CD4-positive, CD25-positive, alpha-beta regulatory T cell (primary cell): Measurements from ENCODE around the gene PARD6B. TPM values are rescaled to one million over a fixed set of nuclear protein-coding genes. Genes with fewer than 3 reads are reported as not detected.
"Not testable (repeated sequence)": the region's sequence is repeated elsewhere in the genome, so short reads cannot be mapped to it uniquely, and the experiment has no call there.

Experiments used
- ATAC-seq, 2 donors: fragments of 150-1000 bp; cut with Tn5 transposase; one replicate each; pipeline ENCODE4 v1.10.0; 2021; ENCODE audit warnings: low read depth in 2 of 2, moderate number of reproducible peaks in 2 of 2, moderate library complexity in 1 of 2
- DNase-seq, 3 donors: peaks; one replicate each; pipeline versions ENCODE4 v3.0.0 to v3.0.0-alpha.2; 2012 to 2022; ENCODE audit warnings: mixed read lengths in 1 of 3
- H3K27ac ChIP-seq: one replicate; pipeline ENCODE4 v1.7.0; 2013; ENCODE audit warnings: mild to moderate bottlenecking, low read length; ENCODE audit not compliant: insufficient read depth, poor library complexity, severe bottlenecking
- H3K27me3 ChIP-seq: one replicate; pipeline ENCODE4 v1.7.0; 2013; ENCODE audit warnings: low read length; ENCODE audit not compliant: control insufficient read depth, insufficient read depth
- H3K36me3 ChIP-seq: one replicate; pipeline ENCODE4 v1.7.0; 2013; ENCODE audit warnings: mild to moderate bottlenecking, low read length, moderate library complexity; ENCODE audit not compliant: control insufficient read depth, insufficient read depth
- H3K4me1 ChIP-seq: 2 replicates; pipeline ENCODE4 v1.7.0; 2013; ENCODE audit warnings: mild to moderate bottlenecking, low read length; ENCODE audit not compliant: insufficient read depth, control insufficient read depth, poor library complexity, severe bottlenecking
- H3K4me3 ChIP-seq: one replicate; pipeline ENCODE4 v1.7.0; 2013; ENCODE audit warnings: low read depth, mild to moderate bottlenecking, low read length, moderate library complexity
- H3K9me3 ChIP-seq, 2 experiments: 1 replicate in 1 of 2; 2 replicates in 1 of 2; pipeline ENCODE4 v1.7.0; 2013; ENCODE audit warnings: low read length in 2 of 2, mild to moderate bottlenecking in 1 of 2, moderate library complexity in 1 of 2; ENCODE audit not compliant: control insufficient read depth in 2 of 2
- H3K27ac Mint-ChIP-seq, 3 donors: one replicate each; pipeline ENCODE4 v1.8.0; 2020 to 2022; ENCODE audit warnings: mild to moderate bottlenecking in 3 of 3, mixed read lengths in 3 of 3, moderate library complexity in 2 of 3
- H3K27me3 Mint-ChIP-seq: one replicate; pipeline ENCODE4 v1.8.0; 2022; ENCODE audit warnings: mild to moderate bottlenecking, mixed read lengths
- H3K36me3 Mint-ChIP-seq: one replicate; pipeline ENCODE4 v1.8.0; 2020; ENCODE audit warnings: mixed read lengths
- H3K4me1 Mint-ChIP-seq, 4 donors: one replicate each; pipeline ENCODE4 v1.8.0; 2020 to 2022; ENCODE audit warnings: mixed read lengths in 4 of 4, mild to moderate bottlenecking in 1 of 4
- H3K4me3 Mint-ChIP-seq, 4 donors: one replicate each; pipeline ENCODE4 v1.8.0; 2020 to 2022; ENCODE audit warnings: mild to moderate bottlenecking in 4 of 4, mixed read lengths in 4 of 4, moderate library complexity in 3 of 4
- H3K9me3 Mint-ChIP-seq, 7 donors: one replicate each; pipeline ENCODE4 v1.8.0; 2020 to 2022; ENCODE audit warnings: mixed read lengths in 7 of 7, mild to moderate bottlenecking in 3 of 7, moderate library complexity in 2 of 7
- polyA plus RNA-seq, 4 donors: library from polyadenylated mRNA; unstranded; fragments of 300-500 nt; fragmentation: Illumina TruSeq; gene quantifications; one replicate each; pipeline ENCODE4 v1.2.3, GENCODE V29; 2021
- total RNA-seq: library from RNA; stranded (reverse); gene quantifications from one replicate; pipeline ENCODE4 v1.2.3, GENCODE V29; 2022

PARD6B gene
- total and polyA plus RNA-seq, 5 donors from 2014 or later = 0.79 to 5.0 (median 1.2) TPM

DNA sequence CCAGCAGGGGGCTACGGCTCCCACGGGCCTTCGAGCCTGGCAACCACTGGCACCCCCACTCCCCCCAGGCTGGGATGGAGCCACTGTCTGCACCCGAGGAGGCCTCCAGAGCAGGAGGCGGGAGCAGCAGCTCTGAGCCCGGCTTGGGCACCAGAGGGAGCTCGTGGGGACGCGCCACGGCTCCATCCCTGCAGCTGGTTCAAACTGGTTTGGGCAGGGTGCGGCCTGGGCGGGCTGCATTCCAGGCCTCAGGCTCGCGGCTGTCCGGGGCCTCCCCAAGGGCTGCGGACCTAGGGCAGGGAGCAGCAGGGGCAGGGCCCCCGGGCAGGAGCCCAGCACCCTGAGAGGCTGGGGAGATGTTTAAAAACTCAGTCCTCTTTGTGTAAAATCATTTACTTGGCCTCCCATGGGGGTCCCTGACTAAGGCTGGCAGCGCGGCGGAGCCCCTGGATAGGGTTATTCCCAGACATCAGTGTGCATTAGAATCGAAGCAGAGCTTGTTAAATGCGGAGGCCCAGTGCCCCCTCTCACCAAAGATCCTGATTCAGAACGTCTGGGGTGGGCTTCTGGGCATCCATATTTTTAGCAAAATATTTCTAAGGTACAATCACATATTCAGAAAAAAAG is 59.4 kb downstream of the PARD6B start:
- DNase-seq = peak; percentile 47 to 83 (median 65)
- H3K9me3 Mint-ChIP-seq = no peaks in the 10 kb centered on the region
- peak overlapping the region in 1 of 4 donors; percentile 58 for H3K4me3 Mint-ChIP-seq
- H3K4me1 Mint-ChIP-seq = peaks cover 0 to 26% (median 5%) of the 10 kb centered on the region in 4 donors
- peak overlapping the region; percentile 32 to 82 (median 65) for H3K27ac Mint-ChIP-seq
- ATAC-seq = peak; percentile 65 to 70
- Histone ChIP-seq H3K36me3 (no peaks in the 10 kb centered on the region), H3K4me1 (peaks cover 19% of the 10 kb centered on the region), H3K27ac (peak overlapping the region; percentile 57), H3K4me3 (no peak overlapping the region), H3K27me3 (no peaks in the 10 kb centered on the region), H3K9me3 (no peaks in the 10 kb centered on the region)
- H3K27me3 Mint-ChIP-seq = peaks cover 5% of the 10 kb centered on the region
- H3K36me3 Mint-ChIP-seq = no peaks in the 10 kb centered on the region

DNA sequence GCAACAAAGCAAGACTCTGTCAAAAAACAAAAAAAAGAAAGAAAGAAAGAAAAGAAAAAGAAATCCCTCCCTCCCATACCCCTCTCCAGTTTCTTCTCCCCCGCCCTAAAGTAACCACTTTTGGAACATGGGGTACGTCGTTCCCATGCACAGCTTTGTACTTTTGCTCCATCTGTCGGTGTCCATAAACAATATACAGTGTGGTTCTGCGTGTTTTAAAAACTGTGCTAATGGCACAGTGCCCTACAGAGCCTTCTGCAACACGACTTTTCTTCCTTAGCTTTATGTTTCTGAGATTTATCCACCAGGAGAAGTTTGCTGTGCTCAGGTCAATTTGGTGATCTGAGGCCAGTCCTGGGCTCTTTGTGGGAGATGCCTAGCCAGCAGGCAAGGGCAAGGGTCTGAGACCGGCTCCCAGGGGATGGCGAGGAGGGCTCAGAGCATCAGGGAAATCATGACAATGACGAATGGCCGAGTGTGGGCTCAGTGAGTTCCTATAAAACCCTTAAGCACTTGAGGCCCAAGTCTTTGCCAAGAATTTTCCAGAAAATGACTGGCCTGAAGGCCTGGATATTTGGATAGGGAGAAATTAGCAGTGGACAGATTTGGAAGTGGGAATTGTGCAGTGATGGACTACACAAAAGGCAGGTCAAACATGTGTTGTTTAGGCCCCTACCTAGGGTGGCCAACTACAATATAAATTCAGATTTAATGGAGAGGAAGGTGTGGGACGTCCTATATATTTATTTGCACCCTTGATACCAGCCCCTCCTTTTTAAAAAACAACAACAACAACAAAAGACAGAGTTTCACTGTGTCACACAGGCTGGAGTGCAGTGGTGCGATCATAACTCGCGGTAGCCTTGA is 61.6 kb downstream of the PARD6B start:
- no peak overlapping the region for H3K27ac ChIP-seq

DNA sequence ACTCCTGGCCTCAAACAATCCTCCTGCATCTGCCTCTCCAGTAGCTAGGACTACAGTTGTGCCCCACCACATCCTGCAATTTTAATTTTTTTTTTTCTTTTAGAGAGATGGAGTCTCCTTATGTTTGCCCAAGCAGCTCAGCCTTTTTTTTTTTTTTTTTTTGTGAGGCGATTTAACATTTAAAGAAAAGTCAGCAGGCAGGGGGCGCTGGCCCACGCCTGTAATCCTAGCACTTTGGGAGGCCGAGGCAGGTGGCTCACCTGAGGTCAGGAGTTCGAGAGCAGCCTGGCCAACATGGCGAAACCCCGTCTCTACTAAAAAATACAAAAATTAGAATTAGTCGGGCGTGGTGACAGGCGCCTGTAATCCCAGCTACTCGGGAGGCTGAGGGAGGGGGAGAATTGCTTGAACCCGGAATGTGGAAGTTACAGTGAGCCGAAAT is 62.2 kb downstream of the PARD6B start:
- H3K27me3 Mint-ChIP-seq, H3K9me3 Mint-ChIP-seq, H3K36me3 ChIP-seq, H3K27me3 ChIP-seq, H3K4me3 ChIP-seq, ATAC-seq, H3K27ac ChIP-seq, H3K36me3 Mint-ChIP-seq, H3K9me3 ChIP-seq: not testable (repeated sequence)
- H3K4me1 Mint-ChIP-seq = peaks cover 0 to 32% (median 7%) of the 10 kb centered on the region in 4 donors
- DNase-seq = peak in 2 of 3 donors; percentile 34 to 70
- peak overlapping the region in 1 of 3 donors; percentile 59 for H3K27ac Mint-ChIP-seq
- peaks cover 20% of the 10 kb centered on the region for H3K4me1 ChIP-seq
- peak overlapping the region; percentile 78 to 82 (median 82) for H3K4me3 Mint-ChIP-seq

More for the DNA sequence above, 61.6 kb downstream of the PARD6B start:
- ATAC-seq (no peak), DNase-seq (no peak)
- Histone ChIP-seq H3K9me3 (no peaks in the 10 kb centered on the region), H3K4me1 (peaks cover 20% of the 10 kb centered on the region), H3K27me3 (no peaks in the 10 kb centered on the region), H3K36me3 (no peaks in the 10 kb centered on the region), H3K4me3 (no peak overlapping the region)
- H3K36me3 Mint-ChIP-seq = no peaks in the 10 kb centered on the region
- H3K9me3 Mint-ChIP-seq = no peaks in the 10 kb centered on the region
- H3K27ac Mint-ChIP-seq = peak overlapping the region in 2 of 3 donors; percentile 59 to 77
- no peaks in the 10 kb centered on the region for H3K27me3 Mint-ChIP-seq
- peak overlapping the region; percentile 69 to 82 (median 80) for H3K4me3 Mint-ChIP-seq
- peaks cover 0 to 32% (median 7%) of the 10 kb centered on the region in 4 donors for H3K4me1 Mint-ChIP-seq

DNA sequence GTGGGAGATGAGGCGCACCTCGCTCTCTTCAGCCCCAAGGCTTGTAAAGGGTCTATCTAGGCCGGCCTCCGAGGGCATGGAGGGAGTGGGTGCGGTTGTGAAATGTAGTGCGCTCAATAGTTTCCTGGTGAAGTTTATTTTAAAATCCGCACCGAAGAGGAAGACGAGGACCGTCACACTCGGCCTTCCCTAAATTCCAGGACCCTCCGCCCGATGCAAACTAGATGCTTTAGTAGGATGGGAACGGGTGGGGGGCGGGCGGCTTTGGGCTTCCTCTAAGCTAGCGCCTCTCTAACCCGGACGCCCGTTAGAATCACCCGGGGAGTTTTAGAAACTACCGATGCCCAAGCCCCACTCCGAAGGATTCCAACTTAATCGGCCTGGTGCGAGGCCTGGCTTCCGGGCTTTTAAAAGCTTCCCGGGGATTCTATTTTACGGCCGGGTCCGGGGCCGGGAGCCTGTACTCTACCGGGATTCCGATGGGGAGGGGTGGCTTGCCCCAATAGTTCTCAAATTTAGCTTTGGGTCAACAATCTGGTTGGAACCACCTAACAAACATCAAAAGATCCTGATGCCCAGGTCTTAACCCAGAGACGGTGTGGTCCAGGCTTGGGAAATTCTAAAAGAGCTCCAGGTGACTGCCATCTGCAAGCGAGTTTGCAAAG is 62.9 kb downstream of the PARD6B start:
- peaks cover 0 to 37% (median 8%) of the 10 kb centered on the region in 4 donors for H3K4me1 Mint-ChIP-seq
- no peaks in the 10 kb centered on the region for H3K36me3 Mint-ChIP-seq
- H3K27ac ChIP-seq = no peak overlapping the region

DNA sequence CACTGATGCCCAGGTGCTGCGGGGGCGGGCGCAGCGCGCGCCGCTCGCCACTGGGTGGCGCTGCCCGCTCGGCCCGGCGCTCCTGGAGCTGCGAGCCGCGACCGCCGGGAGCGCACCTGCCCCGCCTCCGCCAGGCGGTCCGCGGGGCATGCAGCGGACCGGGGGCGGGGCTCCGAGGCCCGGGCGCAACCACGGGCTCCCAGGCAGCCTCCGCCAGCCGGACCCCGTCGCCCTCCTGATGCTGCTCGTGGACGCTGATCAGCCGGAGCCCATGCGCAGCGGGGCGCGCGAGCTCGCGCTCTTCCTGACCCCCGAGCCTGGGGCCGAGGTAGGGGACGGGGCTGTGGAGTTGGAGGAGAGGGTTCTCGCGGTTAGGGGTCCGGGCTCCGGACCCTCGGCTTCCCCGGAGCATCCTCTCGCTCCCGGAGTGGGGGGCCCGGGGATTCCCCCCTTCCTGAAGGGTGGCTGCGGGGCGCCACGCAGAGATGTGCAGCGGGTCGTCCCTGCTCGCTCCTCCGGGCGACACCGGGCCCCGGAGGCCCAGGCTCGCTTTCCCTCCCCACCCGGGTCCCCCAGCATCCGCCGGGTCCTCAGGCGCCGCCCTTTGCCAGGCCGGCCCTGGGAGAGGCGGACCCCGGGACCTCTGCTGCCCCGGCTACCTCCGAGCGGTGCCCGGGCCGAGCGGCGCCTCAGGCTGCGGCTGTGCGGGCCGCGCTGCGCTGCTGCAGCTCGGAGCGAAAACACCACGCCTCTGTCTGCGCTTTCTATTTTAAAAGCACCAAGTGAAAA is 63.7 kb downstream of the PARD6B start, which contains the start of gene BCAS4:
Gene BCAS4, plus strand, starts transcription at position 216 of the 789 bp plus-strand sequence. Its CDS starts 23 bp downstream, at position 239.
- Histone ChIP-seq H3K27ac (peak within 1 kb of the TSS; percentile 66), H3K36me3 (no peaks in the 10 kb centered on the region), H3K9me3 (no peaks in the 10 kb centered on the region), H3K27me3 (no peaks in the 10 kb centered on the region), H3K4me3 (peak within 1 kb of the TSS; percentile 79), H3K4me1 (peaks cover 20% of the 10 kb centered on the region)
- peak; percentile 90 to 92 for ATAC-seq
- Mint-ChIP-seq H3K9me3 (no peaks in the 10 kb centered on the region), H3K4me3 (peak within 1 kb of the TSS; percentile 85 to 96 (median 91)), H3K27me3 (no peaks in the 10 kb centered on the region), H3K4me1 (peaks cover 0 to 37% (median 9%) of the 10 kb centered on the region in 4 donors), H3K36me3 (no peaks in the 10 kb centered on the region), H3K27ac (peak within 1 kb of the TSS; percentile 80 to 85 (median 82))
- peak; percentile 73 to 86 (median 83) for DNase-seq

More for the DNA sequence above, 62.9 kb downstream of the PARD6B start:
- Histone ChIP-seq H3K36me3 (no peaks in the 10 kb centered on the region), H3K4me1 (peaks cover 20% of the 10 kb centered on the region), H3K27me3 (no peaks in the 10 kb centered on the region), H3K4me3 (peak overlapping the region; percentile 74), H3K9me3 (no peaks in the 10 kb centered on the region)
- no peak for ATAC-seq
- Mint-ChIP-seq H3K4me3 (peak overlapping the region; percentile 76 to 90 (median 81)), H3K27me3 (no peaks in the 10 kb centered on the region), H3K27ac (peak overlapping the region in 2 of 3 donors; percentile 46 to 80), H3K9me3 (no peaks in the 10 kb centered on the region)
- DNase-seq = no peak

DNA sequence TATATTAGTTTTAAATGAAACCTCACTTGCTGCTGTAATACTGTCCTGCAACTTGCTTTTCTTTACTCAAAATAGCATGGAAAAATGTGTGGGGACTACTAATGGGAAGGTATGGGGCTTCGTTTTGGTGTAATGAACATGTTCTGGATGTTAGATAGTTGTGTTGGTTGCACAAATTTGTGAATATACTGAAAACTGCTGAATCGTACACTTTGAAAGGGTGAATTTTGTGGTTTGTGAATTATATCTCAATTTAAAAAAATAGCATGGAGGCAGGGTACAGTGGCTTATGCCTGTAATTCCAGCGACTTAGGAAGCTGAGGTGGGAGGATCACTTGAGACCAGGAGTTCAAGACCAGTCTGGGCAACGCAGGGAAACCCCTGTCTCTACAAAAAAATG is 65.8 kb downstream of the PARD6B start:
- Histone ChIP-seq H3K36me3 (no peaks in the 10 kb centered on the region), H3K27me3 (no peaks in the 10 kb centered on the region), H3K27ac (no peak overlapping the region), H3K4me3 (no peak overlapping the region), H3K4me1 (peaks cover 12% of the 10 kb centered on the region), H3K9me3 (no peaks in the 10 kb centered on the region)
- Mint-ChIP-seq H3K4me3 (peak overlapping the region in 2 of 4 donors; percentile 78 to 87), H3K4me1 (peaks cover 0 to 32% (median 10%) of the 10 kb centered on the region in 4 donors), H3K27ac (no peak overlapping the region), H3K36me3 (no peaks in the 10 kb centered on the region), H3K27me3 (no peaks in the 10 kb centered on the region), H3K9me3 (no peaks in the 10 kb centered on the region)
- ATAC-seq = no peak
- DNase-seq = no peak

DNA sequence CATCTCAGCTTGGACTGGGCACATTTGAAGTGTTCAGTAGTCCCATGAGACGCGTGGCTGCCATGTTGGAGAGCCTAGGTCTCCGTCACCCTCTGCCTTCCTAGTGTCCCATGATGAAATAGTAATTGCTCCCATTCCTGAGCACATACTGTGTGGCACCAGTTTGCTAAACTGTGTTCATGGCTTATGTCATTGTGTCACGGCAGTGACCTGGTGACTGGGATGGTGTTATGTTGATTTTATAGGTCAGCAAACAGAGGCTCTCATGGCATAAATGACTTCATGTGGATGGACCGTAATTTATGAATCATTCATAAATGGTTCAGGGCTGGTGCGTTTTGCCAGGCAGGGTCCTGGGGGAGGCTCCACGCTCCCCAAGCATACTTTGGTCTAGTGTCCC is 67.3 kb downstream of the PARD6B start:
- Histone ChIP-seq H3K9me3 (no peaks in the 10 kb centered on the region), H3K27me3 (no peaks in the 10 kb centered on the region), H3K4me1 (peaks cover 12% of the 10 kb centered on the region), H3K36me3 (no peaks in the 10 kb centered on the region), H3K4me3 (no peak overlapping the region), H3K27ac (no peak overlapping the region)
- no peak for DNase-seq
- peaks cover 4% of the 10 kb centered on the region for H3K27me3 Mint-ChIP-seq
- no peaks in the 10 kb centered on the region for H3K9me3 Mint-ChIP-seq
- no peak overlapping the region for H3K27ac Mint-ChIP-seq
- peaks cover 0 to 29% (median 10%) of the 10 kb centered on the region in 4 donors for H3K4me1 Mint-ChIP-seq
- H3K4me3 Mint-ChIP-seq = peak overlapping the region in 1 of 4 donors; percentile 75
- H3K36me3 Mint-ChIP-seq = no peaks in the 10 kb centered on the region
- no peak for ATAC-seq
